Stomach (tissue), 9 donors: Measurements from ENCODE around the gene CHTF18. TPM values are rescaled to one million over a fixed set of nuclear protein-coding genes. Genes with fewer than 3 reads are reported as not detected.
"Not testable (repeated sequence)": the region's sequence is repeated elsewhere in the genome, so short reads cannot be mapped to it uniquely, and the experiment has no call there.

Experiments used
- DNase-seq, 2 donors: peaks; one replicate each; pipeline versions ENCODE4 v3.0.0 to v3.0.0-alpha.2; 2013 to 2019
- H3K27ac ChIP-seq, 5 donors: fragments of 200-600 bp in 4 of 5; sonication (generic) in 4 of 5; one replicate each; pipeline ENCODE4 v1.5.1; 2013 to 2019; ENCODE audit warnings: mild to moderate bottlenecking in 1 of 5, moderate library complexity in 1 of 5
- H3K27me3 ChIP-seq, 3 donors: fragments of 200-600 bp; sonication (generic); one replicate each; pipeline ENCODE4 v1.5.1; 2017 to 2019; ENCODE audit warnings: mixed run types in 1 of 3
- H3K36me3 ChIP-seq, 4 donors: fragments of 200-600 bp; sonication (generic); 1 replicate in 3 of 4; 2 replicates in 1 of 4; pipeline ENCODE4 v1.5.1; 2016 to 2019
- H3K4me1 ChIP-seq, 4 donors: fragments of 200-600 bp; sonication (generic); one replicate each; pipeline ENCODE4 v1.5.1; 2016 to 2019
- H3K4me3 ChIP-seq, 4 donors: fragments of 200-600 bp; sonication (generic) in 3 of 4; one replicate each; pipeline ENCODE4 v1.5.1; 2016 to 2019; ENCODE audit warnings: mild to moderate bottlenecking in 1 of 4
- H3K9me3 ChIP-seq, 4 donors: fragments of 200-600 bp; sonication (generic); one replicate each; pipeline ENCODE4 v1.5.1; 2016 to 2019
- CTCF ChIP-seq, 7 experiments: fragments of 450-650 bp in 4 of 7; fragments of 200-600 bp in 3 of 7; sonication (generic) in 3 of 7; IDR thresholded peaks; one replicate each; pipeline ENCODE4 v1.5.1; 2016 to 2019; ENCODE audit warnings: antibody characterized with exemption in 7 of 7, control low read depth in 2 of 7, mild to moderate bottlenecking in 1 of 7
- EP300 ChIP-seq: sonication (generic); formaldehyde crosslinking; IDR thresholded peaks from one replicate; pipeline ENCODE4 v1.6.1; 2017; ENCODE audit warnings: antibody characterized with exemption
- POLR2A ChIP-seq, 4 donors: fragments of 450-650 bp; IDR thresholded peaks; one replicate each; pipeline ENCODE4 v1.6.1; 2016; ENCODE audit warnings: antibody characterized with exemption in 4 of 4, control low read depth in 2 of 4, mild to moderate bottlenecking in 1 of 4, moderate library complexity in 1 of 4
- POLR2AphosphoS5 ChIP-seq, 3 donors: sonication (generic); formaldehyde crosslinking; IDR thresholded peaks; one replicate each; pipeline ENCODE4 v1.6.1; 2016; ENCODE audit warnings: antibody characterized with exemption in 3 of 3
- WGBS, 5 donors: extraction: QIAGEN DNeasy Blood & Tissue Kit in 3 of 5; methylation state at CpG; one replicate each; pipeline versions ENCODE4 v1.1.5 to v1.1.7; 2013 to 2018; 5-methylcytosine and 5-hydroxymethylcytosine counted together
- intact Hi-C: fragments of 100-400 bp; cut with DNase I; formaldehyde crosslinking; loops from one replicate; pipeline ENCODE4 v1.15.1; 2023; ENCODE audit warnings: low total_unique reads
- polyA plus RNA-seq, 3 donors: library from polyadenylated mRNA; stranded (reverse); fragments of 200-250 nt; gene quantifications; one replicate each; pipeline ENCODE4 v1.2.3, GENCODE V29; 2013
- total RNA-seq, 5 donors: library from RNA; depleted of rRNA; stranded (reverse); fragments of >200 nt; gene quantifications; one replicate each; pipeline versions ENCODE4 v1.1.0 to v1.2.3, GENCODE V29; 2014 to 2016
- donor health status: healthy with polysubstance abuse.
- donor health status: Bipolar disorder and iron deficiency.
- donor health status: healthy.

CHTF18 gene
- total and polyA plus RNA-seq, 8 donors: 2.9 to 143 (median 21.5) TPM

- Histone ChIP-seq H3K4me1 (peaks cover 0 to 9% (median 0%) of the 10 kb centered on the region in 4 donors), H3K27me3 (peaks cover 10 to 97% (median 48%) of the 10 kb centered on the region in 3 donors), H3K36me3 (no peaks in the 10 kb centered on the region), H3K27ac (no peak overlapping the region), H3K4me3 (no peak overlapping the region), H3K9me3 (no peaks in the 10 kb centered on the region)
- WGBS, 5 donors: 50 to 63% (median 56%) methylated on average over 23 of the region's 23 CpGs
- TF ChIP-seq EP300 (no peak), POLR2A (IDR thresholded peaks at IDR 0.05) (no peak), CTCF (IDR thresholded peaks at IDR 0.05) (no peak), POLR2AphosphoS5 (IDR thresholded peaks at IDR 0.05) (no peak)
- peak in 1 of 2 donors; percentile 53 for DNase-seq
- intact Hi-C loops: no loop called here
Observed at GRCh38 chr16:819336-820043, 31.1 kb downstream of the CHTF18 start.

- Histone ChIP-seq H3K4me1 (peaks cover 0 to 12% (median 2%) of the 10 kb centered on the region in 4 donors), H3K27me3 (peaks cover 10 to 97% (median 45%) of the 10 kb centered on the region in 3 donors)
- 54 to 76% (median 68%) methylated on average over 10 of the region's 10 CpGs for WGBS, 5 donors
- H3K4me3 ChIP-seq, intact Hi-C loops, H3K36me3 ChIP-seq, DNase-seq, H3K9me3 ChIP-seq, H3K27ac ChIP-seq: not testable (repeated sequence)
Observed at GRCh38 chr16:820044-820408, 31.6 kb downstream of the CHTF18 start.

- no peak for DNase-seq
- H3K9me3 ChIP-seq: no peaks in the 10 kb centered on the region
- 56 to 79% (median 74%) methylated on average over 12 of the region's 12 CpGs for WGBS, 5 donors
- H3K27me3 ChIP-seq: peaks cover 7 to 96% (median 41%) of the 10 kb centered on the region in 3 donors
- intact Hi-C loops: no loop called here
- no peaks in the 10 kb centered on the region for H3K36me3 ChIP-seq
- TF ChIP-seq POLR2A (IDR thresholded peaks at IDR 0.05): no peak
- no peak for TF ChIP-seq EP300
- H3K4me3 ChIP-seq: no peak overlapping the region
- no peak overlapping the region for H3K27ac ChIP-seq
- peaks cover 0 to 18% (median 4%) of the 10 kb centered on the region in 4 donors for H3K4me1 ChIP-seq
Observed at GRCh38 chr16:820748-821147, 32.3 kb downstream of the CHTF18 start.

GRCh38 chr16:821751-822150 is 33.3 kb downstream of the CHTF18 start:
- H3K27me3 ChIP-seq: peaks cover 7 to 86% (median 35%) of the 10 kb centered on the region in 3 donors
- H3K9me3 ChIP-seq: no peaks in the 10 kb centered on the region
- H3K4me3 ChIP-seq: no peak overlapping the region
- TF ChIP-seq CTCF (IDR thresholded peaks at IDR 0.05): no peak
- TF ChIP-seq EP300: no peak
- no peak for TF ChIP-seq POLR2A (IDR thresholded peaks at IDR 0.05)
- no peak for TF ChIP-seq POLR2AphosphoS5 (IDR thresholded peaks at IDR 0.05)
- 49 to 62% (median 56%) methylated on average over 11 to 13 of the region's 13 CpGs for WGBS, 5 donors
- no peaks in the 10 kb centered on the region for H3K36me3 ChIP-seq
- no peak overlapping the region for H3K27ac ChIP-seq
- peaks cover 0 to 18% (median 4%) of the 10 kb centered on the region in 4 donors for H3K4me1 ChIP-seq
- DNase-seq: no peak
- intact Hi-C loops: no loop called here

- Histone ChIP-seq H3K9me3 (no peaks in the 10 kb centered on the region), H3K4me1 (peaks cover 0 to 12% (median 4%) of the 10 kb centered on the region in 4 donors), H3K27me3 (peaks cover 7 to 86% (median 29%) of the 10 kb centered on the region in 3 donors), H3K27ac (no peak overlapping the region), H3K36me3 (no peaks in the 10 kb centered on the region), H3K4me3 (no peak overlapping the region)
- 70 to 83% (median 79%) methylated on average over 14 to 21 of the region's 21 CpGs for WGBS, 5 donors
- TF ChIP-seq POLR2AphosphoS5 (IDR thresholded peaks at IDR 0.05): no peak
- no peak for TF ChIP-seq EP300
- TF ChIP-seq CTCF (IDR thresholded peaks at IDR 0.05): no peak
- no peak for TF ChIP-seq POLR2A (IDR thresholded peaks at IDR 0.05)
- no peak for DNase-seq
- intact Hi-C loops: no loop called here
Observed at GRCh38 chr16:822174-822908, 33.9 kb downstream of the CHTF18 start.
